HG03097 (cell line): ENCODE results near the gene ZNF292.
"Not testable (repeated sequence)": the region's sequence is repeated elsewhere in the genome, so short reads cannot be mapped to it uniquely, and the experiment has no call there.

Source experiments
- ATAC-seq: cut with Tn5 transposase; IDR thresholded peaks from one replicate; pipeline ENCODE4 v1.9.1; 2021; ENCODE audit not compliant: unreplicated experiment, low FRiP score

Gene ZNF292

DNA sequence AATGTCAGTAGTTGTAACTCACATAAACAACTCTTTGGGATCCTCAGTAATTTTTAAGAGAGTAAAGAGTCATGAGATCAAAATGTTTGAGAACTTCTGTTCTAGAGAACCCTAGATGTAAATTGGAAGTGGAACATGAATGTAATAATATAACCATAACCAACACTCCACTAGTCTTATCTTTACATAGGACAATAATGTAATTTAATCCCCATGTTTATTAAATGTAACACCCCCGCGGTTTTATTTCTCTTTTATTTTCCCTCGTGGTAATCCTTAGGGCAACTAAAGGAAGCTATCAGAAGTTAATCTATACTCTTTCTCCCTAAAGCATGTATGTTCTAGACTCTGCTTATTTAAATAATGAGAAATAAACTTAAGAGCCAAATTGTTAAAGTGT, 54.4 kb downstream of the ZNF292 start:
- no peak for ATAC-seq

DNA sequence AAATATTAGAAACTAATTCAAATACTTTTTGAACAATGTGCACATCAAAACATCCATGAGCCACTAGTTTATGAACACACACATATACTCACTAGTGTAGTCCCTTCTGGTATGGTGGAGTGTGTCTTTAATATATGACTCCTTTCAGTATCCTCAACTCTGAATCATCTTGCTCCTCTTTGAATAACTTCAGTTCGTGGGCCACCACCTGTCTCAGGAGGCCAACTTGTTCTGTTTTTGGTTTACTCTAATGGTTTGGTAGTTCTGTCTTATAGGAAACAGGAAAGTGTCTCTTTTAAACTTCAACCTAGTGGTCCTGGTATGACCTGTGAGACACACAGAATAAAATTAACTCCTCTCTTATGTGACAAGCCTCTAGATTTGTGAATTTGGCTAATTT, 55.6 kb downstream of the ZNF292 start:
- peak; percentile 96 for ATAC-seq

DNA sequence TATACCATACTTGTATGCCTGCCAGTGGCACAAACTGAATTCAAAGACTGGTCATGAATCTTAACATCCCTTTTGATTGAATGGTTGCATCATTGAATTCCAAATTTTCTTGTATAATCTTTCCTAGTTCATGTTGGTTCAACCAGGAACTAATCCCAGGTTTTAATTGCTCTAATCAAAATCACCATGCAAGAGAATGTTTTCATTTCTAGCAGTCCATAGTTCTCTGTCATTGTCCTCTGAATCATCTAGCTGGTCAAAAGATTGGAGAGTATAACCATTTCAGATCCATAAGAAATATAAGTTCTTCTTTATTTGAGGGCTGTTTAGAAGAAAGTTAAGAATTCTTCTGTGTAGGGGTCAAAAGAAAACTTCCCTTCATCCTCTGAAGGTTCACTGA, 57.2 kb downstream of the ZNF292 start:
- no peak for ATAC-seq

DNA sequence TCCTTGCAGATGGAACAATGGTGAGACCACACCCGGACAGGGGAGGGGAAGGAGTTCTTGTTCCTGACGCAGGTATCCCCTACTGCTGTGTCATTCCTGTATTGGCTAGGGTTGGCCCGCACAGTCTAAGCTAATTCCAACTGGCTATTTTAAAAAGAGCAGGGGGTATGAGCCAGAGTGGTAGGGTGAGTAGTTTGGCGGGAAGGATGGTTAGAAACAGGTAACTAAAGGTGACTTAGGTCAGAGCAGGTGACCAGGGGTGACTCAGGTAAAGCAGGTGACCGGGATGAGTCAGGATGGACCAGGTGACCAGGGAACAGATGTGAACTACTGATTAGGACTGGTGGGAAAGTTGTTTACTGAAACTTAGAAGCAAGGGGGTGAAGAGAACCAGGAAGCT, 58.0 kb downstream of the ZNF292 start:
- ATAC-seq: no peak

DNA sequence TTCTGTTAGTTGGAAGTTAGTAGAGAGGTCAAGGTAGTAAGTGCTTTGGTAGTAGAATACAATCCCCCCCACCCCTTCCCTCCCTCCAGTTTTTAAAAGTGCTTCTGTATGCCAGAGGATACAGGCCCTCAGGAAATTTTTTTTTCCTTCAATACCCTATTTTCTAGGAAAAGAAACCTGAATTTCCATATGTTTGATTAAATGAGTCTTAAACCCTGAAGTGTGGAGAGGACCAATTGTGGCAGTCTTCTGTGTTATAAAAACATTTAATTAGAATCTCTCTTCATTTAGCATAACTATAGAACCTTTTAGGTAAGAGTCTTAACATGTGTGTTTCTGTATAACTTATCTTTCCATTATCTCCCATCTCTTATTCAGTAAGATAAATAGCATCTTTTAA, 59.5 kb downstream of the ZNF292 start:
- no peak for ATAC-seq

DNA sequence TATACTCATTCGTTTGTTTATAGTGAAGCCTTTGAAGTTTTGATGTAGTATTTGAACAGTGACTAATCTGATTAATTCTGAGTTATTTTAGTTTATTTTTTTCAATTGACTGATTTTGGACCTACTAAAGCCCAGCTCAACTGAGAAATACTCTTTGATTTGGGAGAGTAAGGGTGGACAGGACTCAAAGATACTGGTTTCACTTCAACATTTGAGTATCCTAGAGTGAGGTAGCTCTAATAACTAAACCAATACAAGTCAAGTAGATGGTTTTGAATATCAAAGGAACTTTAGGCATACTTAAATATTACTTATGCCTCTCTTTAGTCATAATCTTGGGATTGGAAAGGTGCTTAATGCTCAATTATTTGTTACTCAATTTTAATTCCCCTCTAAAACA, 65.6 kb downstream of the ZNF292 start:
- no peak for ATAC-seq

DNA sequence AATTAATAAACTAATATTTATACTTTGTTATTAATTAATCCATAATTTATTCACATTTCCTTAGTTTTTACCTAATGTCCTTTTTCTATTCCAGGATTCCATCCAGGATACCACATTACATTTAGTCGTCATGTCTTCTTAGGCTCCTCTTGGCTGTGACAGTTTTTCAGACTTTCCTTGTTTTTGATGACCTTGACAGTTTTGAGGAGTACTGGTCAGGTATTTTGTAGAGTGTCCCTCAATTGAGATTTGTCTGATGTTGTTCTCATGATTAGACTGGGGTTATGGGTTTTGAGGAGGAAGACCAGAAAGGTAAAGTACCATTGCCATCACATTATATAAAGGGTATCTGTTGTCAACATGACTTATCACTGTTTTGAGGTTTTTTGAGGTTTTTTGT, 67.3 kb downstream of the ZNF292 start:
- ATAC-seq: no peak

DNA sequence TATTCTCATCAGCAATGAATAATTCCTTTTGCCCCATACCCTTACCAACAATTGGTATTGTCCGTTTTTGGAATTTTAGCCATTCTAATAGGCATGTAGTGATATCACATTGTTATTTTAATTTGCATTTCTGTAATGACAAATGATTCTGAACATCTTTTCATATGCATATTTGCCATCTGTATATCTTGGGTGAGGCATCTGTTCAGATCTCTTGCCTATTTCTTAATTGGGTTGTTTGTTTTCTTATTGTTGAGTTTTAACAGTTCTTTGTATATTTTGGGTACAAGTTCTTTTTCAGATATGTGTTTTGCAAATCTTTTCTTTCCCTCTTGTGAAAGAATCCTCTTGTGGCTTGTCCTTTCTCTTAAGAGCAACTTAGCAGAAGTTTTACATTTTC, 69.6 kb downstream of the ZNF292 start:
- ATAC-seq: no peak

DNA sequence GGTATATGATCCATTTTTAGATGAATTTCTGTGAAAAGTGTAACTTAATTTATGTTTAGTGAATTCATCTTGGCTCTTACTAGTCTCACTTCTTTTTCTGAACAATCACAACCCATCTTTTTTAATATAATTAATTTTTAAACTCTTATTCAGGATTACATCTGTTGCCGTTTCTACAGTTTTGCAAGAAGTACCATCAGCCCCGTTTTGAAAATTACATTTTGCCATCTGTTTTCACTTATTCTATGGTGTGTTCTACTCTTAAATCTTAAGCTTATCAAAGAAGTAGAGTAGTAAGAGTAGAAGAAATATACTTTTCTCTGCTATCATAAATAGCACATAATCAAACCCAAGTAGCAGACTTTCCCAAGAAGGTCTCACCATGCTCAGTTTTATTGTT, 70.1 kb downstream of the ZNF292 start:
- no peak for ATAC-seq

DNA sequence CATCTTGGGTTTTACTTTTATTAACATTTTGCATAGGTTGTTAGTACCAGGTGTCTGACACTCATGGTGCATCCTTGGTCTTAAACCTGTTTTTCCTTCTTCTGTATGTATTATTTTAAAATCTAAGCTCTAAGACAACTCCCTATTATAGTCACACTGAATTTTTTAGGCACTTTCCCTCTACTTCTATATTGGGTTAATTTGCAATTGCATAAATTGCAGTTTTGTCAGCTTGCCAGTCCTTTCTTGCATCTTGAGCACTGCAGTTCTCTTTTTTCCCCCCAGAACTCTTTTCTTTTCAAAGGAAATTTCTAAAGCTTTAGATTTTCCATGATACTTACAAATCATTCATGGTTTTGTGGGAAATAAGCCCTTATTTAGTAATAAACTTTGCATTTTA, 70.6 kb downstream of the ZNF292 start:
- no peak for ATAC-seq

DNA sequence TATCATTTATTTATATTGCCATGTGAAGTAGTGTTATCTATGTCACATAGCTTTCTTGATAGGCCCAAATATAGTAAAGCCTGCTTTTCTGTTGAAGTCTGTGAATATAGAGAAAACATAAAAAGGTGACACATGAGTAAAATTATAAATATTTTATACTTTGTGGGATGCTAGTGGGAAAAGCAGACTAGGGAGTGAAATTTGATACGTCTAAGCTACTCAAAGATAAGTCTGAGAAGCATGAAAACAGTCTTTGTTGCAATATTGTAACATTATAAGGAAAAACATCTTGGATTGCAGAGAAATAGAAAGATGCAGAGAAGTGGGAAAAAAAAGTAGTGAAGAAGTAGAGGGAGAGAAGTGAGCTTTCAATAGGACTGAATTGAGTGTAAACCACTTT, 75.4 kb downstream of the ZNF292 start:
- ATAC-seq: no peak

DNA sequence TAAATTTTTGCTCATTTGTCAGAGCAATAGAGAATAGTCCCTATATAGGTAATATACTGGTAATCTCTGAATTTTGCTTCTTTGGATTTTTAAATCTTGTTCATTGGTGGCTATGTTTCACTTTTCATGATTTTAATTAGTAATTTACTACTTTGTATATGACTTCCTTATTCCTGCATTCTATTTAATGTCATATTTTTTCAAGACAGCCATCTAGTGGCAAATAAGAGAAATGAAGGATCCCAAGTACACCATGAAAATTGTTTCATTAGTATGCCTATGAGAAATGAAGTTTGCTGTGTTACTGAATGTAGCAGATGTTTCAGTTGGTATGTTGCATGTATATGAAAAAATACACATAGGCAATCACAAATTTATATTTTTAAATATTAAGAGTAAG, 82.4 kb downstream of the ZNF292 start:
- no peak for ATAC-seq

DNA sequence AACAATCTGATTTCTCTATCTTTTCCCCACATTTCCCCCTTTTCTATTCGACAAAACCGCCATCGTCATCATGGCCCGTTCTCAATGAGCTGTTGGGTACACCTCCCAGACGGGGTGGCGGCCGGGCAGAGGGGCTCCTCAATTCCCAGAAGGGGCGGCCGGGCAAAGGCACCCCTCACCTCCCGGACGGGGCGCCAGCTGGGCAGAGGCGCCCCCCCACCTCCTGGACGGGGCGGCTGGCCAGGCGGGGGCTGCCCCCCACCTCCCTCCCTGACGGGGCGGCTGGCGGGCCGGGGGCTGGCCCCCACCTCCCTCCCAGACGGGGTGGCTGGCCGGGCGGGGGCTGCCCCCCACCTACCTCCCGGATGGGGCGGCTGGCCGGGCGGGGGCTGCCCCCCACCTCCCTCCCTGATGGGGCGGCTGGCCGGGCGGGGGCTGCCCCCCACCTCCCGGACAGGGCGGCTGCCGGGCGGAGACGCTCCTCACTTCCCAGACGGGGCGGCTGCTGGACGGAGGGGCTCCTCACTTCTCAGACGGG, 83.8 kb downstream of the ZNF292 start:
- not testable (repeated sequence) for ATAC-seq

DNA sequence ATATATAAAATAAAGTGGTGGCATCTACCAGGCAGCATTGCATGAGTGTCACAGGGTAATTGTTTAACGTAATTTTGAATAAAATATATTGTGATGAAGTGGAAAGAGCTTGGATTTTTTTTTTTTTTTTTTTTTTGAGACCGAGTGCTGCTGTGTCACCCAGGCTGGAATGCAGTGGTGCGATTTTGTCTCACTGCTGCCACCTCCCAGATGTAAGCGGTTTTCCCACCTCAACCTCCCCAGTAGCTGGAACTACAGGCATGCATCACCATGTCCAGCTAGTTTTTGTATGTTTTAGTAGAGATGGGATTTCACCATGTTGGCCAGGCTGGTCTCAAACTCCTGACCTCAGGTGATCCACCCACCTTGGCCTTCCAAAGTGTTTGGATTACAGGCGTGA, 85.9 kb downstream of the ZNF292 start:
- ATAC-seq: no peak

DNA sequence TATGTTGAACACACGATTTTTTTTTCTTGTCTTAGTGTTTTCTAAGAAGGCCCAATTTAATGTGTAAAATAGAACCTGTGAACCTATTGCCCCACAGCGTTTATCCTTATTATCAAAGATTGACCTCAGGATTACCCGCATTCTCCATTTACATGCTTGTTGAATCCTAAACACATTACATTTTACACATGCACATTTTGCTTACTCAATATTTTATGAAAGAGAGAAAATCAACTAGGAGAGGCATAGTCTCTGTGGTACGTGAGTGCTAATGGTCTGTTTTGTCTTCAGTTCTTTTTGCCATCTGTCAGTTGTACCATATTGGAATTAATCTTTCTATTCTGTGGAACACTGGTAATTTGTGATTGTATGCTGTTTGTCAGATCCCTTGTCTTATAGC, 86.9 kb downstream of the ZNF292 start:
- ATAC-seq: no peak

DNA sequence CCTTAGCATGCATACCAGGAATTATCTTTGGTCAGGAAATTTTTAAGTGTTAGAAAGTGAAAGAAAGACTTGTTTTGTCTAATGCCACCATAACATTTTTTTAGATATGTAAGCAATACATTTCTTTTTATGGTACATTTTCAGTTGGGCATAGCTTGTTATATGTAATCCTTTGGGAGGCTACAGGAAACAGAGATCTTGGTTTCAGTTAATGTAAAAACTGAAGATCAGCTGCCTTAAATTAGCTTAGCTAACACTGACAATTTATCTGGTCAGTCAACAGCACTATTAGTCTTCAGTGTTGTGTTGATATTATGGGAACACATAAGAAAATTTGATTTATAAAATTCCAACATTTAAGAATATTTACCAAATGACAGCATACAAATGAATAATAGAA, 88.4 kb downstream of the ZNF292 start:
- no peak for ATAC-seq

DNA sequence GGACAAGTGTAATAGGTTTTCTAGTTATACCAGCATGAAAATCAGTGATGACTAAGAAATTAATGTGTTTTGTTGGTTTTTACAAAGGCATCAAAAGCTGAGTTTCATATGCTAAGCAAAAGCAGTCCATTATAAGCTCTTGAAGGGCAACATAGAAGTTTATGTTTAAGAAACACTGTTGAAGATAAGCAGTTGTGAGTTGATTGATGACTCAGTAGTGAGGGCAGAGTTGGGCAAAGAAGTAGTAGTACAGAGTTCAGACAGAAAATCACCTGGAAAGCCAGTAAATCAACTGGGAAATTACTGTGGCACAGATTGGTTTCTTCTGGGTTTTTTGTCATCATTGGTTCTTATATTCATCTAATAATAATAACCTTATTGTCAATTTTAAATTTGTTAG, 89.0 kb downstream of the ZNF292 start:
- ATAC-seq: no peak

DNA sequence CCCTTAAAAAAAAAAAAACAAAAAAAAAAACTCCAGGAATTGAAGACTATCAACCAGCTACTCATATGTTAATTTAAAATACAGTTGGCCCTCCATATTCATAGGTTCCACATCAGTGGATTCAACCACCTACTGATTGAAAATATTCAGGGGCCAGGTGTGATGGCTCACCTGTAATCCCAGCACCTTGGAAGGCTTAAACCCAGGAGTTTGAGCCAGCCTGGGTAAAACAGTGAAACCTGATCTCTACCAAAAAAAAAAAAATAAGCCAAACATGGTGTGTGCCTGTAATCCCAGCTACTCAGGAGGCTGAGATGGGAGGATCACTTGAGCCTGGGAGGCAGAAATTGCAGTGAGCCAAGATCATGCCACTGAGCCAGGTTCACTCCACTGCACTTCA, 94.7 kb downstream of the ZNF292 start:
- no peak for ATAC-seq

DNA sequence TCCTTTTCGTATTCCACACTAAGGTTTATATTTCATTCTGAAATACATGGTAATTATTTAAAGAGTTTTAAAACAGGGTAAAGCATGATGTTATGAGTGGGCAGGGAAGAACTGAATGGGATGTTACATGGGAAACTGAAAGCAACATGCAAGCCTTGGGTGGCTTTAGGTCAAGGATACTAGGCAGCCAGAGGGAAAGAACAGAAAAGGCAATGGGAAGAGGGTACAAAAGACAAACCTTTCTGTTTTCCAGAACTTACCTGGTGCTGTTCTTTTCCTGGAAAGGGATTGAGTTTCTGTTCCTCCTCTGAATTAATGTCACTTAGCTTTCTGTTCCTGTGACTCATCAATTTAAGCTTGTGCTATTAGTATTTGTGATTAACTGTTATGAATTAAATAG, 95.9 kb downstream of the ZNF292 start:
- ATAC-seq: no peak

DNA sequence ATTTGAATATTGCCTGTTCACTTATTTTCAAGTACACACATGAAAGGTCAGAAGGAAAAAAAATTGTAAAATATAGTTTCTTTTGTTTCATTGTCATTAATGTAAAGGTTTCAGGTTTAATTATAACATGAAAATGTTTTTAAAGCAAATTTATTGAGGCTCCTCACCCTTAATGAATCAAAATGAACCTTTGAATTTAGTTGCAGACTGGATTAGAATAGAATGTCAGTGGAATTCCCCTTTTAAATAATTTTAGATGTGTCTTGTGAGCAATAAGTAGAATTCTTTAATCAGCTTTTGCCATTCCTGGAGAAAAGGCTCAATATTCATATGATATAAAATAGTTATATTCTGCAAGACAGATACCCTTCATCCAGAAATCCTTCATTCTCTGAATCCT, 96.4 kb downstream of the ZNF292 start:
- ATAC-seq: no peak

DNA sequence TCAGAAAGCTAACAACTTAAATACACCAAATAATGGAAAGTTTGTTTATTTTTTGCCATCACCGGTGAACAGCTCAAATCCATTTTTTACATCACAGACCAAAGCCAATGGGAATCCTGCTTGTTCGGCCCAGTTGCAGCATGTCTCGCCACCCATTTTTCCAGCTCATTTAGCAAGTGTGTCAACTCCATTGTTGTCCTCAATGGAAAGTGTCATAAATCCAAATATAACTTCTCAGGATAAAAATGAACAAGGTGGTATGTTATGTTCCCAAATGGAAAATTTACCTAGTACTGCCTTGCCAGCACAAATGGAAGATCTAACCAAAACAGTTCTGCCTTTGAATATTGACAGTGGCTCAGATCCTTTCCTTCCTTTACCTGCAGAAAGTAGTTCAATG, 101.7 kb downstream of the ZNF292 start:
- no peak for ATAC-seq

DNA sequence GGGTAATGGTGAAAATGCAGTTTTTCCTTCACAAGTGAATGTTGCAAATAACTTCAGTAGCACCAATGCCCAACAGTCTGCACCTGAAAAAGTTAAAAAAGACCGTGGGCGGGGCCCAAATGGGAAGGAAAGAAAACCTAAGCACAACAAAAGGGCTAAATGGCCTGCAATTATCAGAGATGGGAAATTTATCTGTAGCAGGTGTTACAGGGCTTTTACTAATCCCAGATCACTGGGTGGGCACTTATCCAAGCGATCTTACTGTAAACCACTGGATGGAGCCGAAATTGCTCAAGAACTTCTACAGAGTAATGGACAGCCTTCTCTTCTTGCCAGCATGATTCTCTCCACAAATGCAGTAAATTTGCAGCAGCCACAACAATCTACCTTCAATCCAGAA, 102.2 kb downstream of the ZNF292 start:
- no peak for ATAC-seq

DNA sequence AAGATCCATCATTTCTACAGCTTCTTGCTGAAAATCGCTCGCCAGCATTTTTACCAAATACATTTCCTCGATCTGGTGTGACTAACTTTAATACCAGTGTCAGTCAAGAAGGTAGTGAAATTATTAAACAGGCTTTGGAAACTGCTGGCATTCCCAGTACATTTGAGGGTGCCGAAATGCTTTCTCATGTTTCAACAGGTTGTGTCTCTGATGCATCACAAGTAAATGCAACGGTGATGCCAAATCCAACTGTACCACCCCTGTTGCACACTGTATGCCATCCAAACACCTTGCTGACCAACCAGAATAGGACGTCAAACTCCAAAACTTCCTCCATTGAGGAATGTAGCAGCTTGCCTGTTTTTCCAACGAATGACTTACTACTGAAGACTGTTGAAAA, 102.6 kb downstream of the ZNF292 start:
- no peak for ATAC-seq

DNA sequence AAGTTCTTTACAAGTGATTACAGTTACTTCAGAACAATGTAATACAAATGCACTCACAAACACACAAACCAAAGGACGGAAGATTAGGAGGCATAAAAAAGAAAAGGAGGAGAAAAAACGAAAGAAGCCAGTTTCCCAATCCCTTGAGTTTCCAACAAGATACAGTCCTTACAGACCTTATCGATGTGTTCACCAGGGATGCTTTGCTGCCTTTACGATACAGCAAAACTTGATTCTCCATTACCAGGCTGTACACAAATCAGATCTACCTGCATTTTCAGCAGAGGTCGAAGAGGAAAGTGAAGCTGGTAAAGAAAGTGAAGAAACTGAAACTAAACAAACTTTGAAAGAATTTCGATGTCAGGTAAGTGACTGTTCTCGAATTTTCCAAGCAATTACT, 104.4 kb downstream of the ZNF292 start:
- no peak for ATAC-seq
